GM18951 (cell line): ENCODE results near the gene ZFYVE9.
"Not testable (repeated sequence)": the region's sequence is repeated elsewhere in the genome, so short reads cannot be mapped to it uniquely, and the experiment has no call there.

Source experiments
- POLR2A ChIP-seq: IDR thresholded peaks from 4 replicates; pipeline ENCODE4 v1.6.1; 2011; ENCODE audit warnings: mild to moderate bottlenecking; ENCODE audit not compliant: insufficient read length, insufficient read depth; ENCODE audit errors: extremely low read depth
- in situ Hi-C: fragments of 300-500 bp; cut with MboI; formaldehyde crosslinking; loops from one replicate; pipeline ENCODE4 v1.12.0; 2022; ENCODE audit warnings: low sequenced_read_pairs, mixed read lengths, inconsistent platforms; ENCODE audit not compliant: unreplicated experiment

The ZFYVE9 gene

GRCh38 chr1:52357397-52357796 is 215.5 kb downstream of the ZFYVE9 start:
- TF ChIP-seq POLR2A, result no peak
- in situ Hi-C loops, result no loop called here

- no peak for TF ChIP-seq POLR2A
- in situ Hi-C loops, result no loop called here
These were observed 217.1 kb downstream of the ZFYVE9 start for GRCh38 chr1:52358851-52359497.

- in situ Hi-C loops, result no loop called here
- no peak for TF ChIP-seq POLR2A
These were observed 218.0 kb downstream of the ZFYVE9 start for GRCh38 chr1:52359676-52360594.

- in situ Hi-C loops, result no loop called here
- TF ChIP-seq POLR2A, result no peak
These were observed 218.7 kb downstream of the ZFYVE9 start for GRCh38 chr1:52360595-52360968.

GRCh38 chr1:52364235-52364839 is 222.4 kb downstream of the ZFYVE9 start:
- in situ Hi-C loops, result no loop called here
- TF ChIP-seq POLR2A, result no peak

- in situ Hi-C loops, result no loop called here
- TF ChIP-seq POLR2A, result no peak
These were observed 223.3 kb downstream of the ZFYVE9 start for GRCh38 chr1:52365071-52365745.

- TF ChIP-seq POLR2A, result peak; percentile 99
- in situ Hi-C loops, result no loop called here
These were observed 224.0 kb downstream of the ZFYVE9 start, which contains the start of gene CC2D1B for GRCh38 chr1:52365746-52366516. Gene CC2D1B (minus strand): TSS chr1:52366205. CDS start chr1:52364620, 1,585 bp downstream.

GRCh38 chr1:52366517-52366827 is 224.6 kb downstream of the ZFYVE9 start:
- TF ChIP-seq POLR2A, result no peak
- in situ Hi-C loops, result no loop called here

GRCh38 chr1:52367272-52367671 is 225.4 kb downstream of the ZFYVE9 start:
- in situ Hi-C loops, result no loop called here
- TF ChIP-seq POLR2A, result no peak

- in situ Hi-C loops, result no loop called here
These were observed 226.7 kb downstream of the ZFYVE9 start for GRCh38 chr1:52368383-52369172.

GRCh38 chr1:52369851-52370250 is 228.0 kb downstream of the ZFYVE9 start:
- in situ Hi-C loops, result not testable (repeated sequence)

More at GRCh38 chr1:52368383-52369172, 226.7 kb downstream of the ZFYVE9 start:
- no peak for TF ChIP-seq POLR2A

- no peak for TF ChIP-seq POLR2A
- in situ Hi-C loops, result no loop called here
These were observed 243.5 kb downstream of the ZFYVE9 start for GRCh38 chr1:52385376-52385775.
